Nucleus accumbens (tissue), 56 donors: Measurements from ENCODE around the gene PPP1R36.
"Not testable (repeated sequence)": the region's sequence is repeated elsewhere in the genome, so short reads cannot be mapped to it uniquely, and the experiment has no call there.

ENCODE experiments used
- DNase-seq, 56 donors: peaks; one replicate each; lab custom pipeline; 2025; lab: John Stamatoyannopoulos, UW

The PPP1R36 gene

GRCh38 chr14:64516969-64517368, 32.8 kb upstream of the PPP1R36 start:
- DNase-seq = no peak

DNA sequence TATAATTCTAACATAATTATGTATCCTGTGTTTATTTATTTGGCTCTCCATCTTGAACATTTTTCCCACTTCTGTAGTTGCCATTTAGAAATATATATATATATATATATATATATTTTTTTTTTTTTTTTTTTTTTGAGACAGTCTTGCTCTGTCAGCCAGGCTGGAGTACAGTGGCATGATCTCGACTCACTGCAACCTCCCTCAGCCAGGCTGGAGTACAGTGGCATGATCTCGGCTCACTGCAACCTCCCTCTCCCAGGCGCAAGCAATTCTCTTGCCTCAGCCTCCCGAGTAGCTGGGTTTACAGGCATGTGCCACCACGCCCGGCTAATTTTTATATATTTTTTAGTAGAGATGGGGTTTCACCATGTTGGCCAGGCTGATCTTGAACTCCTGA, 32.1 kb upstream of the PPP1R36 start:
- DNase-seq = not testable (repeated sequence)

DNA sequence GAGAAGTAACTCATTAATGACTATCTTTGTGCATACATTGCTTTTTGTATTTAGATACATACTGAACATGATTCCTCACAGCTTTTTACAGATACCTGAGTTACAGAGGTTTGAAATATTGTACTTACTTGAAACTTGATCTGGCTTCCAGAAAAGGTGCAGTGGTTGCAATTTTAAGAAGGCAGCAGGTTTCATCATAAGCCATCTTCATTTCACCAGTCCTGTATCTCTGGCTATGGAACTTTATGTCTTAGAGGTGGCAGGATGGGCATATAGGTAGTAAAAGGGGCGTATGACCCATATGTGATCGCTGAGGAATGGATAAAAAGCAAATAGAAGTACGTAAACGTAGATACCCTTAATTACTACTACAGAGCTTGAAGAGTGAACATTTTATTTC, 31.5 kb upstream of the PPP1R36 start:
- no peak for DNase-seq

- DNase-seq = no peak
Observed at GRCh38 chr14:64520699-64521098, 29.1 kb upstream of the PPP1R36 start.

DNA sequence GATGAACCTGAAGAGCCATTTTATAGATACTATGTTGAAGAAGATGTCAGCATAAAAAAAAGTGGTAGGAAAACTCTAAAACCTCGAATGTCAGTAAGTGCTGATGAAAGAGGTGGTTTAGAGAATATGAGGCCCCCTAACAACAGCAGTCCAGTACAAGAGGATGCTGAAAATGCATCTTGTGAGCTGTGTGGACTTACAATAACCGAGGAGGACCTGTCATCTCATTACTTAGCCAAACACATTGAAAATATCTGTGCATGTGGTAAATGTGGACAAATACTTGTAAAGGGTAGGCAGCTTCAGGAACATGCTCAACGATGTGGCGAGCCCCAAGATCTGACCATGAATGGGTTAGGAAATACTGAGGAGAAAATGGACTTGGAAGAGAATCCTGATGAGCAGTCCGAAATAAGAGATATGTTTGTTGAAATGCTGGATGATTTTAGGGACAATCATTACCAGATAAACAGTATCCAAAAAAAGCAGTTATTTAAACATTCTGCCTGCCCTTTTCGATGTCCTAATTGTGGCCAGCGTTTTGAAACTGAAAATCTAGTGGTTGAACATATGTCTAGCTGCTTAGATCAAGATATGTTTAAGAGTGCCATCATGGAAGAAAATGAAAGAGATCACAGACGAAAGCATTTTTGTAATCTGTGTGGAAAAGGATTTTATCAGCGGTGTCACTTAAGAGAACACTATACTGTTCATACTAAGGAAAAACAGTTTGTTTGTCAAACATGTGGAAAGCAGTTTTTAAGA, 27.0 kb upstream of the PPP1R36 start:
- DNase-seq = no peak

DNA sequence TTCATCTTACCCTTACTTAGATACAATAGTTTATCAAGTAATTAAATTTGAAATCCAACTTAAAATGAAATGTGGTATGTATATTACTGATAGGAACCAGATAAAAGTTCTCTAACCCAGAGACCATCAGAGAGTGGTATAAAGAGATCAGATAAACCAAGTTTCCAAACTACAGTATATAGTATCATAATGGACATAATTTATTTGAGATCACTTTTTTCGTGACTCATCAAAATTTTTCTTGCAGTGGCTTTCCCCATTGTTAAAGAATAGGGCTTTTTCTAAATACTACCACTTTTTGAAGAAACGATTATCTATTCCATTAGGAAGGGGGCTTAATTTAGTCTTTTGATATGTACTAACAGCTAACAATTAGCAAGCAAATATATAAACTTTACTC, 24.4 kb upstream of the PPP1R36 start:
- DNase-seq = no peak

DNA sequence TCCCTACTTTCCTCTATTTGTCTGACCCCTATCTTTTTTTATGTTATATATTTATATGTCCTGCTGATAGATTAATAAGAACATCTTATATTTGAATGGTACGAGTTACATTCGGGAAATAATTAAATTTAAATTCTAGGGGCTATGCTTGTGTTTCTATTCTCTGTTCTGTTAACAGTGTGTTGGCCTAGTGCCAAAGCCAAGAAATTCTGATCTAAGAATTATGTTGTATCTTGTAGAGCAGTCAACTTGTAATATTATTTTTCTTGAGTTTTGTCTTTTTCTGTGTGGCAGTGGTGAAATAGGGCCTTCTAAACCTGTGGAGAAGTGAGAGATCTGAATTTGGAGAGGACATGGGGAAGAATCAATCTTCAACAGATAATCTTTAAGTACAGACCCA, 18.2 kb upstream of the PPP1R36 start:
- no peak for DNase-seq

DNA sequence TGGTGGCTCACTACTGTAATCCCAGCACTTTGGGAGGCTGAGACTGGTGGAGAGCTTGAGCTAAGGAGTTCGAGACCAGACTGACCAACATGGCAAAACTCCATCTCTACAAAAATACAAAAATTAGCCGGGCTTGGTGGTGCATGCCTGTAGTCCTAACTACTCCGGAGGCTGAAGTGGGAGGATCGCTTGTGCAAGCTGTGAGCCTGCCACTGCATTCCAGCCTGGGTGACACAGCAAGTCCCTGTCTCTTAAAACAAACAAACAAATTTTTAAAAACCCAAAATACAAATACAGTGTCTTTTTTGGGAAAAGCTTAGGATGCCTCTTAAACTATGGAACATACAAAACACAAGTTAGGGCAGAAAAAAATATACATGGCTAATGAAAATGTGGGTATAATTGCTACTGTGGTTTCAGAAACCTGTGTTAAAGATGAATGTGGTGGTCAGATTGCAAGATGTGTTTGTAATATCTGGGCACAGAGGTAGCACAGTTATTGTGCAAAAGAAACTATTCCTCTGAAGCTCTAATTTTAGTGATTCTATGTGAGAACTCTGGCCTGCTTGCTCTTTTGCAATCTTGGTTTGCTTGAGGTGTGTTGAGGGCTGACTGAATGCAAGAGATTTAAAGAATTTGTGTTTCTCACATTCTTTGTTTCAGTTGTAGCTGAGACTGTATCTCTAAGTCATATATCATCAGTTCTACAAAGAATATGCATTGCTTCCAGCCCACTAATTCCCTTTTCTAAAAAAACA, 13.1 kb upstream of the PPP1R36 start:
- DNase-seq = no peak

GRCh38 chr14:64540208-64541202, 9.3 kb upstream of the PPP1R36 start, which contains the start of gene HSPA2:
TSS of gene HSPA2 (plus strand) at chr14:64540741. CDS start at chr14:64540850, 109 bp downstream.
- peak; percentile 90 to 100 (median 99) for DNase-seq

DNA sequence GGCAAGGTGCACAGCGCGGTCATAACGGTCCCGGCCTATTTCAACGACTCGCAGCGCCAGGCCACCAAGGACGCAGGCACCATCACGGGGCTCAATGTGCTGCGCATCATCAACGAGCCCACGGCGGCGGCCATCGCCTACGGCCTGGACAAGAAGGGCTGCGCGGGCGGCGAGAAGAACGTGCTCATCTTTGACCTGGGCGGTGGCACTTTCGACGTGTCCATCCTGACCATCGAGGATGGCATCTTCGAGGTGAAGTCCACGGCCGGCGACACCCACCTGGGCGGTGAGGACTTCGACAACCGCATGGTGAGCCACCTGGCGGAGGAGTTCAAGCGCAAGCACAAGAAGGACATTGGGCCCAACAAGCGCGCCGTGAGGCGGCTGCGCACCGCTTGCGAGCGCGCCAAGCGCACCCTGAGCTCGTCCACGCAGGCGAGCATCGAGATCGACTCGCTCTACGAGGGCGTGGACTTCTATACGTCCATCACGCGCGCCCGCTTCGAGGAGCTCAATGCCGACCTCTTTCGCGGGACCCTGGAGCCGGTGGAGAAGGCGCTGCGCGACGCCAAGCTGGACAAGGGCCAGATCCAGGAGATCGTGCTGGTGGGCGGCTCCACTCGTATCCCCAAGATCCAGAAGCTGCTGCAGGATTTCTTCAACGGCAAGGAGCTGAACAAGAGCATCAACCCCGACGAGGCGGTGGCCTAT, 8.3 kb upstream of the PPP1R36 start:
- peak in 27 of 56 donors; percentile 17 to 72 (median 46) for DNase-seq

- peak in 7 of 56 donors; percentile 10 to 51 (median 29) for DNase-seq
Observed at GRCh38 chr14:64541972-64542835, 7.6 kb upstream of the PPP1R36 start.

GRCh38 chr14:64542836-64543201, 6.9 kb upstream of the PPP1R36 start:
- no peak for DNase-seq

- no peak for DNase-seq
Observed at GRCh38 chr14:64544607-64545312, 5.0 kb upstream of the PPP1R36 start.

- DNase-seq = no peak
Observed at GRCh38 chr14:64549016-64549415, 745 bp upstream of the PPP1R36 start.

DNA sequence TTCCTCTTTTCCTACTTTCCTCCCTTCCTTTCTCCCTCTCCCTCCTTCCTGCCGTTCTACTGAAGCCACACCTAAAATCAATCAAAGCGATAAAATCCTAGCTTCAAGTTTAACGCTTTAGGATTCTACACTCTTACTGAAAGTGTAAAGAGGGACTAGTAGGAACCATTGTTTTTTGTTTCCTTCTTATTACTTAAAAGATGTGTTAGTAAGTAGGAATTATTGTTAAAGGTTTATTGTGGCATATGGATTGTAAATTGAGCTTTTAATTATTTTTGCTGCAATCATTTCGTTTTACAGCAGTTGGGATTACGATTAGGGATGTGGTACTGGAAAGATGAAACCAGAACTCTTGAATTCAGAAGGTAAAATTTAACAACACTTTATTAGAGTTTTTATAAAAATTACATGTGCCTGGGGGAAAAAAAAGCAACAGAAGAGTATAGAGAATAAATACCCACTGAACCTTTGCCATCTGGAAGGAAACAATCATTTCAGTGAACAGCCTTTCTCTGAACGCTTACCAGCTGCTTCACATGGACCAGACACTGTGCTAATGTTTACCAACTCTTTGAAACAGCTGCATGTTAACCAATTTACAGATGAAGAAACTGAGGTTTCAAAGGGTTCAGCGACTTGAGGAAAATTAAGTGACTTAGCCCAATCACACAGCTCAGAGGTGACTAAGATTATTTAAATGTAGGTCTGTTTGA, 1.0 kb downstream of the PPP1R36 start:
- DNase-seq = no peak

DNA sequence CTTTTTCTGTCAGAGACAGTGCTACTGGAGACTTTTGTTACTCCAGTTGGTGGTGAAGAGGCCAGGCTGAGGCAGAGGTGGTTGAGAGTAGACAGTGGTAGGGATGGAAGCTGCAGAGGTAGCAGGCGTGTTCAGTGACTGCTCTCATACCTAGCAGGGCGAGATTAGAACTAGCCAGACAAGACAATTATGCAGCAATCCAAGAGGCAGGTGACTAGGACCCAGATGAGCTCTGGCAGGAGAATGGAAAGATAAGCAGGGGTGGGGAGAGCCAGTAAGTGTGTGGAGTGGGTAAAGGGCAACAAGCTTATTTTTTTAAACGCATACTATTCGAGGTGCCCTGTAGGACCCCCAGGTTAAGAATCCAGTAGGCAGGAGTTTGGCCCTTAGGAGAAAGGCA, 4.8 kb downstream of the PPP1R36 start:
- no peak for DNase-seq

GRCh38 chr14:64556526-64556925, 6.8 kb downstream of the PPP1R36 start:
- DNase-seq = no peak

DNA sequence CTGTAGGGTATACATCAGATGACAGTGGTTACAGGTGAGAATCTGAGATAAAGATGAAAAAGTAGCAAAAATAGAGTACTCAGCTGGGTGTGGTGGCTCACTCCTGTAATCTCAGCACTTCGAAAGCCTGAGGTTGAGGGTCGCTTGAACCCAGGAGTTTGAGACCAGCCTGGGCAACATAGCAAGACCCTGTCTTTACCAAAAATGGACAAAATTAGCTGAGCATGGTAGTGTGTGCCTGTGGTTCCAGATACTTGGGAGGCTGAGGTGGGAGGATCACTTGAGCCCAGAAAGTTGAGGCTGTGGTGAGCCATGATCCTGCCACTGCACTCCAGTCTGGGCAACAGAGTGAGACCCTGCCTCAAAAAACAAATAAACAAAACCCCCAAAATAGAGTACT, 8.5 kb downstream of the PPP1R36 start:
- not testable (repeated sequence) for DNase-seq
